Measurements from ENCODE around the gene PCYOX1L.
"Not testable (repeated sequence)": the region's sequence is repeated elsewhere in the genome, so short reads cannot be mapped to it uniquely, and the experiment has no call there.

The PCYOX1L gene

GRCh38 chr5:149389552-149390495 lies 32.0 kb downstream of the PCYOX1L start:
- DNase-seq = no peak

DNA sequence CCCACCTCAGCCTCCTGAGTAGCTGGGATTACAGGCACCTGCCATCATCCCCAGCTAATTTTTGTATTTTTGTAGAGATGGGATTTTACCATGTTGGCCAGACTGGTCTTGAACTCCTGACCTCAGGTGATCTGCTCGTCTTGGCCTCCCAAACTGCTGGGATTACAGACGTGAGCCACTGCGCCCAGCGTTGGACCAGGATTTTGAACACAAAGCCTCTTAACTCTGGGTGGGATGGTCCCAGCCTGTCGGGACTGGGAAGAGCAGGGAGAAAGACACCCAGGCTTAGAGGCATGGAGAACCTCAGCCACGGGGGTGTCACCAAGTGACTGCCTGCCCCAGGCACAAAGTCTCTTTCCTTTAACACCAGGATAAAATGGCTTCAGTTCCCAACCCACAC lies 33.2 kb downstream of the PCYOX1L start:
- not testable (repeated sequence) for DNase-seq

DNA sequence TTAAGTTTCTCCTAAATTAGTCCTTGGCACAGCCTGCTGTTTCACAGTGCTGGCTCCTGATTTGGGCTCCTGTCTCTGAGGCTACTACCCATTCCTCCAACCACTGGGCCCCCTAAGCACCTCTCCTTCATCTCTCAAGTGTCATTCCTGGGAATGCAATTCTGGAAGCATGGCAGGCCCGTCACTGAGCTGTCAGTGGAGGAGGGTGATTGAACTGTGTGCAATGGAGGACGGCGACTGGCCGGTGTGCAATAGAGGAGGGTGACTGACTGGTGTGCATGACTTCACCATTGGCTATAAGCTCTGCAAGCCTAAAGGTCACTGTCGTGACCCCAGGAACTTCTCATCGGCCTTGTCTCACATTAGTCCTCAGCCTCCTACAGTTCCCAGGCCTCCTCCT lies 33.7 kb downstream of the PCYOX1L start:
- no peak for DNase-seq

DNA sequence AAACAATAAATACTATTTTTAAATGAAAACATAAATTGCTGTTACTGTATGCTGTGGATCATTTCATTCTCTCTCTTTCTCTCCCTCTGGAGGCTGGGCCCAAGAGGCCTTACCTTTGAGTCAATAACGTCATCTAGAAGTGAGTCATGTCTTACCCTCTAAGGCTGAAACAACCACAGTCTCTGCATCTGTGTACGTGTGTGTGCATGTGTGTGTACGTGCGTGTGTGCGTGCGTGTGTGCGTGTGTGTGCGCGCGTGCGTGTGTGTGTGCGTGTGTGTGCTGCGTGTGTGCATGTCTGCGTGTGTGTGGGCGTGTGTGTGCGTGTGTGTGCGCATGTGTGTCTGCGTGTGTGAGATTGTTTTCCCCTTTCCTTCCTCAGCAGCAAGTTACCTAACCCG lies 34.9 kb downstream of the PCYOX1L start:
- no peak for DNase-seq

GRCh38 chr5:149394996-149395395 lies 37.1 kb downstream of the PCYOX1L start:
- DNase-seq = not testable (repeated sequence)

- DNase-seq = no peak
These were observed 39.7 kb downstream of the PCYOX1L start for GRCh38 chr5:149397530-149397929.

DNA sequence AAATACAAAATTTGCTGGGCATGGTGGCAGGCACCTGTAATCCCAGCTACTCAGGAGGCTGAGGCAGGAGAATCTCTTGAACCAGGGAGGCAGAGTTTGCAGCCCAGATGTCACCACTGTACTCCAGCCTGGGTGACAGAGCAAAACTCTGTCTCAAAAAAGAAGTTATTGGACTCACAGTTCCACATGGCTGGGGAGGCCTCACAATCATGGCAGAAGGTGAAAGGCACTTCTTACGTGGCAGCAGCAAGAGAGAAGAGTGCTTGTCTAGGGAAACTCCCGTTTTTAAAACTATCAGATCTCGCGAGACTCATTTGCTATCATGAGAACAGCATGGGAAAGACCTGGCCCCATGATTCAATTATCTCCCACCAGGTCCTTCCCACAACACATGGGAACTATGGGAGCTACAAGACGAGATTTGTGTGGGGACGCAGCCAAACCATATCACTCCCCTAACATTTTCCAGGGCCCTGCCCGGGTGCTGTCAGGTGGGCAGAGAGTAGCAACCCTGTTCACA lies 41.0 kb downstream of the PCYOX1L start:
- DNase-seq = not testable (repeated sequence)

DNA sequence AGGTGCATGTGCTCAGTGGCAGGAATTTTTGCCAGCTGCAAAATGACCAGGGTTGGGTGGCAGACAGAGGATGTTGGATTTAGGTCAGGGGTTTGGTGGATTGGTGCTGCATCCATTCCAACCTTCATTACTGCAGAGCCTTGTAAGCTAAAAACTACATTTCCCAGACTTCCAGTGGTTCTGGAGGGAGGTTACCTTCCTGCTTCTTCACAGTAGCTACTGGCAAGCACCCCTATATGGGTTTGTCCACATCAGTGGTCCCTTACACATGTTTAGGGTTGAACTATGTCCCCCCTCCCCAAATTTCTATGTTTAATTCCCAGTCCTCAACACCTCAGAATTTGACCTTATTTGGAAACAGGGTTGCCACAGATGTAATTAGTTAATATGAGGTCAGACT lies 41.9 kb downstream of the PCYOX1L start:
- peak; percentile 23 for DNase-seq

- DNase-seq = no peak
These were observed 42.5 kb downstream of the PCYOX1L start for GRCh38 chr5:149400304-149400703.

DNA sequence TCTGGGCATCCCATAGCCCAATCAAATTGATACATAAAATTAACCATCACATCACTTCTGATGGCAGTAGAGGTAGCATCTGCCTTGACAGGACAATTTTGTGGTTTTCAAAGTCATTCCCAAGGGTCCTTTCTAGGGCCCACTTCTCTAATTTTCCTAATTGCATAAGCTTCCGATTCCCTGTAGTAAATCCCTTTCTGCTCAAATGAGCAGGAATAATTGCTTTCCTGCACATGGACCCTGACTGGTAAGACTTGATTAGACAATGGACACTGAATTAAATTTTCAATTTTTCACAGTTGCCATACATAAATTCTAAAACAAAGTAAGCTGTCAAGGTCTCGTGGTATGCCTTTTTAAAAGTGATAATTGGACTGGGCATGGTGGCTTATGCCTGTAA lies 43.2 kb downstream of the PCYOX1L start:
- DNase-seq = no peak

DNA sequence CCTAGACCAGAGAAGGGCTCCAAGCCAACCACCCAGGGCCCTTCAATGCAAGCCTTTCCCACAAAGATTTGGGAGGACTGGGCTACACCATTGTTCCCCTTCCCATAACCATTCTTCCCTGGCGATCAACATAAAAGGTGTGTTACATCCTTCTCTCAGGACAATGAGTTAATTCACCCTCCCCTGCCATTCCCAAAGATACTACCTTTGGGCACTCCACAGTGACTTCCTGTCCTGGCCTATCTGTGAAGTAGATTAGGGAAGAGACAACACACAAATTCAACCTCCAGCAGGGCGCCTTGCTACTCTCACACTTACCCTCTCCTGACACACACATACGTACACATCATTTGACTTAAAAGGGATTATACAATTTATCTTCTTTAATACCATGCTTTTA lies 44.4 kb downstream of the PCYOX1L start:
- DNase-seq = no peak

DNA sequence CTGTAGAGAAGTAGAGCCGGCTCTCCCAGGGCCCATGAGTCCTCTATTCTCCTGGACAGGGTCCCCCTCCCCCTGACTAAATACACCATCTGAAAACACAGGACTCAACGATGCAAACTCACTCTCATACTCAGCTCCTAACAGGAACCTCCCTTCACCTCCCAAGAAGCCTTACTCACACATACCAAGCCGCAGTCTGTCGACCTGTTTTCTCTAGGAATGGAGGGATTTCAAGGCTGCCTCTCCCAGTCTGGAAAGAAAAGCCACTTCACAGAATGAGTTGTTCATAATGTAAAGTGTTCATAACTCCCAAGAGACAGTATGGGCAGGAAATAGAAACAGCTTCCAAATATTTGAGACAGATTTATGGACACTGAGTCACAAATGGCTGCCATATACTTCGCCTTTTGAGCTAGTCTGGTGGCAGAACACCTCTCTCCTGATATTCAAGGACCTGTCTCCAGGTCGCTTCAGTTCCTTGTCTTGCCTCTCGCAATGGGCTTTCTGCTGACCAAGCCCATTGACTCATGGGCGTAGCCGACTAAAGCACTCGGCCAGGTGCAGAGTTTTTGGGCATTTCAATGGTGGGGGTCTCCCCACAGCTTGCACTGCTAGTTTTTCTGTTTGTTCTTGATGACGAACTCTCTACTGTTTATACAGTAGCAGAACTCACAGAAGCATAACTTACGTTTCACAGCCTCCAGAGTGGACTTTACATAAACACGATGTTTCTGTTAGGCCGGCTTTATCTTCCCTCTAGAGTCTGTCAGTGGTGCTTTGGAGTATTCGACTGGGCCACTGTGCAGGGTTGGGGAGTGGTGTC lies 46.3 kb downstream of the PCYOX1L start:
- DNase-seq = no peak

DNA sequence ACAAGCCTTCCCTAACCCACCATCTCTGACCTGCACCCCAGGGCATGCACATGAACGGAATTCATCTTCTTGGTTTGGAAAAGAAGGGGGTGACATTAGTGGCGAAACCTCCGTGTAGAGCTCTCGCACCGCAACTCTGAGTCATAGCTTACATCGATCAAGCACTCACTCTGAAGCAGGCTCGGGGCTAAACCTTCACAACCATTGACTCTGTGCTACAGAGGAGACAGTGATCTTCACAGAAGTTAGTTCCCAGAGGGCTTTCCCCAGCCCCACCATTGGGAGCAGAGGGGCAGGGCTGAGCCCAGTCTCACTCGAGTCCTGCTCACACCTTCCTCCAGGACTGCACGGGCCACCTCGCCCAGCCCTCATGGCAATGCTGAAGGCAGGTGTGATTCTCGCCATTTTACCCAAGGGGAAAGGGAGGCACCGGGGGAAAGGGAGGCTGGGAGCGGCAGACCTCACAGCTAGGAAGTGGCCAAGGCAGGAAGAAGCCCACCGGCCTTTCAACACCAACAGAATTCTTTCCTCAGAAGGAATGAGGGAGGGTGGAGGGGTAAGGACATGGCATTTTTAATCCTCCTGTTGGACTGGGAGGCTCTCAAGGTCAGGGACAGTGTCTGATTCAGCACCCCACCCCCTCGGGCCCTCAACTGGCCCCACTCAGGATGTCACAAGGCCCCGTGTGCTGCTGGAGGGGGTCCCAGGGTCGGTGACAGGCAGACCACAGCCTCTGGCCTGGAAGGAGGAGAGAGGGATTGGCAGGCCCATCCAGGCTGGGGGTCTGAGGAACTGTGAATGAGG lies 47.1 kb downstream of the PCYOX1L start:
- DNase-seq = no peak

DNA sequence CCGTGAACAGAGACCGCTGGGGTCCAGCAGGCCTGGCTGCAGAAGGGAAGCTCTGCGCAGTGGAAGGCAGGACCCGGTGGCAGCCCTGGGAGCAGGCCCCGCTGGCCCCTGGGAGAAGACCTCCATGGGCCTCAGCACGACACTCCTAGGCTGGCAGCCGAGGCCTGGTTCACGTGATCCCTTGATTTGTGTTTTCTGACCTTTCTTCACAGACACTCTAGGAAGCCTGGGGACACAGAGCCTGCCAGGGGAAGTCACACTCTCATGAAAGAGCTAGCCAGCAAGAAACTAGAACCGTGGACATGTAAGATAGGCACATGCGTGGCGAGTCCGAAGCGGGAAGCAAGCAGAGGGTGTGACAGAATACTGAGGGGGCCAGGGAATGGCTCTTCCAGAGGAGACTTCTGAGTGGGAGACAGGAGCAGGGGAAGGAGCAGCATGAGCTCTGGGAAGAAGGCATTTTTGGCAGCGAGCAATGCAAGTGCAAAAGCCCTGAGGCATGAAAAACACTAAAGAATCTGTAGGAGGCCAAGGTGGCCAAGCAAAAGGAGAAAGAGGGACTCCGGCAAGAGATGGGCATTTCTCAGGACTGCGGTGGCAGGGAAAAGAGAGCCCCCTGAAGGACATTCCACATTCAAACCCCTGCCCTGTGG lies 47.8 kb downstream of the PCYOX1L start:
- DNase-seq = no peak

DNA sequence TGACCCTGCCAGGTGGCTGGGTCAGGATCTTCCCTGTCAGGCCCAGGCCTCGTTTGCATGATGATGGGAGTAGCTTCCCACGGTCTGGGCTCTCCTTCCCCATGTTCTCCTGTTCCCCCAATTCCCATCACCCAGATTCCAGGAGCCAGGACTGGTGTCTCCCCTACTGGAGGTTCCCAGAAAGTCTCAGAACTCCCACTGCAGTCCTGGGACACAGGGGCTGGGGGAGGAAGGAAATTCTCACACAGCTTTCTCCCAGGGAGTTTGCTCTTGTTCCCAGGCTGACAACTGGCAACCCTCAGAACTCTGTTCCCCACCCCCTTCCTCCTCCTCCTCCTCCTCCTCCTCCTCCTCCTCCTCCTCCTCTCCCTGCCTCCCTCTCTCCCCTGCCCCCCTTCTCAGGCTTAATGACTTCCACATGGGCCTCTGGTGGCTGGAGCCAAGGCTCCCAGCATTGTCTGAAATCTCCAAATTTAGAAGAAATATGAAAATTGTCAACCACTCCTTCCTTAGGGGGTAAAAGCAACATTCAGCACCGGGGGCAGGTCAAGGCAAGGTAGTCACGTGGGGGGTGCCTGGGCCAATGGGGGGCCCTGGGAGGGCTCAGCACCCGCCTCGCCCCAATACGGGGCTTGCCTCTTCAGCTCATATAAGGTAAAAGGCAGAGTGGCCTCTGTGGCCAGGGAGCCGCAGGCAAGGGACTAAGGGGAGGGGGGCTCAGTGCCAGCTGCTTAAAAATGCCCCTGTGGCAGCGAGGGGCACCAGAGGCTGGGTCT lies 48.5 kb downstream of the PCYOX1L start:
- no peak for DNase-seq

- no peak for DNase-seq
These were observed 49.1 kb downstream of the PCYOX1L start for GRCh38 chr5:149406979-149407306.

DNA sequence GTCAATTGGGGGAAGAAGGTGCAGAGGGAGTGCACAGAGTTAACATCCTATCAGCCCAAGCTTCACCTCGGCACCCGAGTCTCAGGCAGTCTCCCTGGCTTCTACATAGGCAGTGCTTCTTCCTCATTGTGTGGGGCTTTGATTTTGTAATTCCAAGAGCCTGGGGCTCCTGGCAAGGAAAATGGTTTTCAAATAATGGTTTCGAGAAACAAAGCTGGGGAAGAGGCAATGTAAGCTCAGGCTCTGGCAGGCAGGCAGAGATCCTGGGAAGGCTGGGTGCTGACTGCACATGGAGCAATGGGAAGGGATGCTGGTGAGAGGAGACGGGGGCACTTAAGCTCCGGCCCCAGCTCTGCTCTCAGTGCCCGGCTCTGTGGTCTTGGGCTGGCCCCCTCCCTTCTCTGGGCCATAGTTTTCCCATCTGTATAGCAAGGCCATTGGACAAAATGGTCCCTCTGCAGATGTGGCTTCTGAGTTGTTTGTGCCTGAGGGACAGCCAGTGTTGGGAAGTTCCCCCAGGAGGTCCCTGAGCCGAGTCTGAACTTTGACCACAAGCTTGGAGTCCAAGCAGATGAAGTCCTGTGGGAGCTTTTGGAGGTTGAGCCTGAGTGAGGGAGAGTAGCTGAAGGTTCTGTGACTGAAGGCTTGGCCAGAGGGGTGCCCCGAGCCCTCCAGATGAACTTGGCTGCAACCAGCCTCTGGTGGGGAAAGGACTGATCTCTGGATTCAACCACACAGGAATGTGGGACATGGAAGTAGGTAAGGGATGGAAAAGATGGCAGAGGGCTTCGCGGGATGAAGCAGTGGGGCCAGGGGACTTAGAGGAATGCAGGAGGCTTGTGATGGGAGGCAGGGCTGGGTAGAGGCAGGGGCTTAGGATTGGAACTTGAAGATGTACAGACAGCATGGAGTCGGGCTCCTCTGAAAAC lies 49.7 kb downstream of the PCYOX1L start:
- DNase-seq = no peak

DNA sequence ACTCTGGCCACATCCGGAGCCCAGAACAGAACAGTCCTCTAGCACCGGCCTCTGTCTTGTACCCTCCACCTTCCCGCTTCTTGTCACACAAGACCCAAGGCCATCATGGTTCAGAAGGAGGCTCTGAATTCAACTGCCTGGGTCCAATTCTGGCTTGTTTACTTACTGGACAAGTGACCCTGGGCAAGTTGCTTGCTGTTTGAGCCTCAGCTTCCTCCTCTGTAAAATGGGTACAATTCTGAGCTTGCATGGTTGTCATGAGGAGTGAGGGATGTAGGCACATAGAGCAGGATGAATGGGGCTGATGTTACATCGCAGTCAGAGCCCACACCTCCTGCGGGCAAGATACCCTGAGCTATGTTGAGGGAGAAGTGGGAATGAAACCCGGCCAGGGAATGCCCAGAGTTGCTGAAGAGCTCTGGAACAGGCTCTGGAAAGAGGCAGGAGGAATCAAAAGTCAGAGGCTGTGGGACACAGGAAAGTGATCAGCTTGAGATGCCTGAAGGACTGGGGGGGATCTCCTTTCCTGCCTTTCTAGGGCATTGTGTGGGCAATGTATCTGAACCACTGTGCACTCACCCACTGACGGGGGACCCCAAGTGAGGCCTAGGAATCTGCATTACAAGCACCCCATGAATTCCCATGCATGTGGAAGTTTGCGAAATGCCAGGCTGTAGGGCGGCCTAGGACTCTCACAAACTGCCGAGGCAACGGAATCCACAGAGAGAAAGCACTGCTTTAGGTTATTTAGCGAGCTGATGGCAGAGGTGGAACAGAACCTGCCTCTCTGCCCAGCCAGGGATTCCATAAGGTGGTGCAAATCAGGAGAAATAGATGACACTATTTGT lies 50.6 kb downstream of the PCYOX1L start:
- DNase-seq = no peak

DNA sequence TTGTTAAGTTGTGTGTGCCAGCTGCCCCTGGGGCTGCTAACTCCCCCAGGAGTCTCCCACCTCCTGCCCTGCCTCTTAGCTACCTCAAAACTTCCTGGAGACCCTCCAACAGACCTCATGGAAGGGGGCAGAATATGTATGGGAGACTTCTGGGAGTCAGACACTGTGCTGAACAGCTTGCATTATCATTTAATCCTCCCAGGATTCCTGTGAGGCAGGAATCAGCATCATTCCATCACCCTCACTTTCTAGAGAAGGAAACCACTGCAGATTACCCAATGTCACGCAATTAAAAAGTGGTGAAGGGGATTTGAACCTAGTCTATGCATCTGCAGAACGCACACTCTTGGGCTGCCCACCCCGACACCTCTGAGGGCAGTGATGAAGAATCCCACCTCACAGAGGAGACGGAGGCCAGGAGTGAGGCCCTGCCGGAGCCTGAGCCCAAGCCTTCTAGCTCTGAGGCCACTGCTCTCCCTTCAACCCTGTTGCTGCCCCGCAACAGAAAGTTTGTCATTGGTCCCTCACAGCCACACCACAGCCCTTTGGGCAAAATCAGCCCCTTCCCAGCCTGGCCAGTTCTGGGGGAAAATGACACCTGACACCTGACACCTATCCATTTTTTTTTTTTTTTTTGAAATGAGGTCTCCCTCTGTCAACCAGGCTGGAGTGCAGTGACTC lies 51.6 kb downstream of the PCYOX1L start:
- no peak for DNase-seq

Measured in hematopoietic multipotent progenitor cell treated with erythropoietin and hydrocortisone succinate and interleukin-3 and kit ligand, for 4 days (in vitro differentiated cells).